DMS 273 (cell line): ENCODE results near the gene SLC35D1.

ENCODE experiments used
- DNase-seq: peaks from one replicate; lab custom pipeline; 2025; ENCODE audit not compliant: unreplicated experiment; lab: John Stamatoyannopoulos, UW

Gene SLC35D1

GRCh38 chr1:67044631-67045270 lies 9.2 kb downstream of the SLC35D1 start:
- no peak for DNase-seq

- DNase-seq, result no peak
Measured at GRCh38 chr1:67043366-67043765, 10.6 kb downstream of the SLC35D1 start.

- no peak for DNase-seq
Measured at GRCh38 chr1:67041841-67042503, 12.0 kb downstream of the SLC35D1 start.

- no peak for DNase-seq
Measured at GRCh38 chr1:67040405-67040804, 13.5 kb downstream of the SLC35D1 start.

GRCh38 chr1:67031859-67032247 lies 22.1 kb downstream of the SLC35D1 start:
- no peak for DNase-seq

- no peak for DNase-seq
Measured at GRCh38 chr1:67031121-67031858, 22.7 kb downstream of the SLC35D1 start.

GRCh38 chr1:67029472-67029871 lies 24.5 kb downstream of the SLC35D1 start:
- DNase-seq, result no peak

GRCh38 chr1:67020765-67021164 lies 33.2 kb downstream of the SLC35D1 start:
- no peak for DNase-seq

- no peak for DNase-seq
Measured at GRCh38 chr1:67020304-67020703, 33.6 kb downstream of the SLC35D1 start.

- no peak for DNase-seq
Measured at GRCh38 chr1:67019600-67020136, 34.3 kb downstream of the SLC35D1 start.

- DNase-seq, result no peak
Measured at GRCh38 chr1:67019121-67019520, 34.8 kb downstream of the SLC35D1 start.

- no peak for DNase-seq
Measured at GRCh38 chr1:67018574-67018973, 35.4 kb downstream of the SLC35D1 start.

- no peak for DNase-seq
Measured at GRCh38 chr1:67013573-67013972, 40.4 kb downstream of the SLC35D1 start.

GRCh38 chr1:67009792-67010191 lies 44.2 kb downstream of the SLC35D1 start:
- no peak for DNase-seq

- no peak for DNase-seq
Measured at GRCh38 chr1:67005068-67005467, 48.9 kb downstream of the SLC35D1 start.

- no peak for DNase-seq
Measured at GRCh38 chr1:67004176-67004575, 49.8 kb downstream of the SLC35D1 start.

GRCh38 chr1:67001682-67002425 lies 52.1 kb downstream of the SLC35D1 start:
- no peak for DNase-seq

- no peak for DNase-seq
Measured at GRCh38 chr1:66999640-67000400, 54.1 kb downstream of the SLC35D1 start.

- DNase-seq, result no peak
Measured at GRCh38 chr1:66998972-66999371, 55.0 kb downstream of the SLC35D1 start.

- peak; percentile 77 for DNase-seq
Measured at GRCh38 chr1:66996018-66996682, 57.8 kb downstream of the SLC35D1 start.
